Measurements from ENCODE around the gene BHLHE23. TPM values are rescaled to one million over a fixed set of nuclear protein-coding genes. Genes with fewer than 3 reads are reported as not detected.
A peak's percentile ranks its signal among the peaks of the same experiment; 100 is the strongest.

BHLHE23 gene
- total RNA-seq, 1 donor from 2014 or later: 23.9 TPM

DNA sequence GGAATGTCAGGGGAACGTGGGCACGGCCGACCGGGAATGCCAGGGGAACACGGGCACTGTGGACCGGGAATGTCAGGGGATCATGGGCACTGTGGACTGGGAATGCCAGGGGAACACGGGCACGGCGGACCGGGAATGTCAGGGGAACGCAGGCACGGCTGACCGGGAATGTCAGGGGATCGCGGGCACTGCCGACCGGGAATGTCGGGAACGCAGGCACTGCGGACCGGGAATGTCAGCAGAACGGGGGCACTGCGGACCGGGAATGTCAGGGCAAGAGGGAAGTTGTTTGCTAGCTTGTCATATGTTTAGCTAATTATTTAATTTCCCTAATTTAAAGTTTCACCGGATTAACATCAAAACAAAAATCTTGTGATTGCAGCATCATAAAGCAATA, 37.4 kb upstream of the BHLHE23 start:
- Mint-ChIP-seq H3K4me1 (ENCODE audit: low read depth, unreplicated experiment) (peaks cover 2% of the 10 kb centered on the region), H3K36me3 (ENCODE audit: unreplicated experiment) (peaks cover 10% of the 10 kb centered on the region), H3K27me3 (ENCODE audit: unreplicated experiment) (peaks cover 9% of the 10 kb centered on the region), H3K27ac (ENCODE audit: unreplicated experiment) (no peak overlapping the region), H3K4me3 (ENCODE audit: unreplicated experiment) (no peak overlapping the region), H3K9me3 (ENCODE audit: unreplicated experiment) (peaks cover 7% of the 10 kb centered on the region)
- TF ChIP-seq, protein P1, sequence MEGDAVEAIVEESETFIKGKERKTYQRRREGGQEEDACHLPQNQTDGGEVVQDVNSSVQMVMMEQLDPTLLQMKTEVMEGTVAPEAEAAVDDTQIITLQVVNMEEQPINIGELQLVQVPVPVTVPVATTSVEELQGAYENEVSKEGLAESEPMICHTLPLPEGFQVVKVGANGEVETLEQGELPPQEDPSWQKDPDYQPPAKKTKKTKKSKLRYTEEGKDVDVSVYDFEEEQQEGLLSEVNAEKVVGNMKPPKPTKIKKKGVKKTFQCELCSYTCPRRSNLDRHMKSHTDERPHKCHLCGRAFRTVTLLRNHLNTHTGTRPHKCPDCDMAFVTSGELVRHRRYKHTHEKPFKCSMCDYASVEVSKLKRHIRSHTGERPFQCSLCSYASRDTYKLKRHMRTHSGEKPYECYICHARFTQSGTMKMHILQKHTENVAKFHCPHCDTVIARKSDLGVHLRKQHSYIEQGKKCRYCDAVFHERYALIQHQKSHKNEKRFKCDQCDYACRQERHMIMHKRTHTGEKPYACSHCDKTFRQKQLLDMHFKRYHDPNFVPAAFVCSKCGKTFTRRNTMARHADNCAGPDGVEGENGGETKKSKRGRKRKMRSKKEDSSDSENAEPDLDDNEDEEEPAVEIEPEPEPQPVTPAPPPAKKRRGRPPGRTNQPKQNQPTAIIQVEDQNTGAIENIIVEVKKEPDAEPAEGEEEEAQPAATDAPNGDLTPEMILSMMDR (IDR thresholded peaks at IDR 0.05; ENCODE audit: partially characterized antibody, unreplicated experiment): no peak
- peak; percentile 4 for DNase-seq

DNA sequence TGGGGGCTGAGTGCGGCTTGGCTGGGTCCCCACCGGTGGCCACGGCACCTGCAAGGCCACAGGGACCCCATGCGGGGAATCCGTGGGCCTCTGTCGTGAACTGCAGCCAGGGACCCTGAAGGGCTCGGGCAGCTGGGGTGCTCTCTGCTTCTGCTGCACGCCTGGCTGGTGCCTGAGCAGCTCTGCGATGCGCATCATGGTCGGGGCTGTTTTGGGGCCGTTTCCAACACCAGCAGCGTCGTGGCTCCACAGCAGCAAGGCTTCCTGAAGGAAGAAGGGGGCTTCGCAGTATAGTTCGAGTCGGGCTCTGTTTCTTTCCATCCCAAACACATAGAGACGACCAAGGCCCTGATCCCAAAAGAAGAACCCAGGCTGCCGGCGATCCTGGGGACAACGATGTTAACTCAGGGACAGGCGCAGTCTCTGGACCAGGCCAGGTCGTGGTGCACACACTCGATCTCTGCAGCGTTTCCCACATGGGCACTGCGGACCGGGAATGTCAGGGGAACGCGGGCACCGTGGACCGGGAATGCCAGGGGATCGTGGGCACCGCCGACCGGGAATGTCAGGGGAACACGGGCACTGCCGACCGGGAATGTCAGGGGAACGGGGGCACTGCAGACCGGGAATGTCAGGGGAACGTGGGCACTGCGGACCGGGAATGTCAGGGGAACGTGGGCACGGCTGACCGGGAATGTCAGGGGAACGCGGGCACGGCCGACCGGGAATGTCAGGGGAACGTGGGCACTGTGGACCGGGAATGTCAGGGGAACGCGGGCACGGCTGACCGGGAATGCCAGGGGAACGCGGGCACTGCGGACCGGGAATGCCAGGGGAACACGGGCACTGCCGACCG, 36.8 kb upstream of the BHLHE23 start:
- Mint-ChIP-seq H3K9me3 (ENCODE audit: unreplicated experiment) (peaks cover 7% of the 10 kb centered on the region), H3K27ac (ENCODE audit: unreplicated experiment) (no peak overlapping the region), H3K36me3 (ENCODE audit: unreplicated experiment) (peaks cover 10% of the 10 kb centered on the region), H3K4me3 (ENCODE audit: unreplicated experiment) (no peak overlapping the region), H3K27me3 (ENCODE audit: unreplicated experiment) (peaks cover 9% of the 10 kb centered on the region), H3K4me1 (ENCODE audit: low read depth, unreplicated experiment) (peaks cover 2% of the 10 kb centered on the region)
- peak; percentile 12 for DNase-seq
- TF ChIP-seq, protein P1 (IDR thresholded peaks at IDR 0.05; ENCODE audit: partially characterized antibody, unreplicated experiment): no peak

DNA sequence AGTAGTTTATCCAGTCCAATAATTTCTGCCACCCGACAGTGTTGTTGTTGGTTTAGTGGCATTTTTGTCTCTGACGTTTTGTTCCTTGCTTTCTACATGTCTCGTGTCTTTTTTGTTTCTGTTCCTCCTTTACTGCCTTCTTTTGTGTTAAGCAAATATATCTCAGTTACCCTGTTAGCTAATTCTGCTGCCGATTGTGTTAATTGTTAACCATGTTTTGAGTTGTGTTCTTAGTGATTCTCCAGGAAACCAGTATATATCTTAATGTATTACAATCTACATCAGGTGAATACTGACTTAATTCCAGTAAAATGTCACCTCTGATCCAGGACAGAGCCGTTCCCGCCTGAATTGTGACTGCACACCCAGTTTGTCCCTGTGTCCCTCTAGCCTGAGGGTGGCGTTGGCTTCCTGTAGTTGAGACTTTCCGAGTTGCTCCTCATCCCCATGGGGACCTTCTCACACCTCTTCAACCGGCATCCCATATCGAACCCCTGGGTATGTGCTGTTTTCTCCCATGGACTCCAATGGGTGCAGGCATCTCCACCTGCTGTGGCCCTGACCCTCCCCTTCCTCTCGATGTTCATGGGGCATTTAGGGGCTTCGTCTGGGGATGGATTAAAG, 35.8 kb upstream of the BHLHE23 start:
- Mint-ChIP-seq H3K36me3 (ENCODE audit: unreplicated experiment) (peaks cover 9% of the 10 kb centered on the region), H3K27ac (ENCODE audit: unreplicated experiment) (no peak overlapping the region), H3K27me3 (ENCODE audit: unreplicated experiment) (peaks cover 6% of the 10 kb centered on the region), H3K4me3 (ENCODE audit: unreplicated experiment) (no peak overlapping the region), H3K9me3 (ENCODE audit: unreplicated experiment) (peaks cover 7% of the 10 kb centered on the region), H3K4me1 (ENCODE audit: low read depth, unreplicated experiment) (peaks cover 3% of the 10 kb centered on the region)
- DNase-seq: no peak
- TF ChIP-seq, protein P1 (IDR thresholded peaks at IDR 0.05; ENCODE audit: partially characterized antibody, unreplicated experiment): no peak

- no peak for DNase-seq
- Mint-ChIP-seq H3K36me3 (ENCODE audit: unreplicated experiment) (peaks cover 5% of the 10 kb centered on the region), H3K27me3 (ENCODE audit: unreplicated experiment) (peaks cover 5% of the 10 kb centered on the region), H3K27ac (ENCODE audit: unreplicated experiment) (no peak overlapping the region), H3K9me3 (ENCODE audit: unreplicated experiment) (peaks cover 3% of the 10 kb centered on the region), H3K4me1 (ENCODE audit: low read depth, unreplicated experiment) (peaks cover 7% of the 10 kb centered on the region), H3K4me3 (ENCODE audit: unreplicated experiment) (no peak overlapping the region)
- TF ChIP-seq, protein P1 (IDR thresholded peaks at IDR 0.05; ENCODE audit: partially characterized antibody, unreplicated experiment): no peak
Observed at GRCh38 chr20:63041776-63042175, 35.0 kb upstream of the BHLHE23 start.

Measured in glutamatergic neuron (in vitro differentiated cells).